PC-3 (cell line): Measurements from ENCODE around the gene COASY.

Experiments
- CTCF ChIP-seq: fragments of 300-600 bp; sonication (generic); conservative IDR thresholded peaks from 2 replicates; pipeline ENCODE4 v1.5.1; 2017; ENCODE audit warnings: antibody characterized with exemption, low read depth, mild to moderate bottlenecking, low read length
- EZH2 ChIP-seq: fragments of 300-600 bp; sonication (generic); IDR thresholded peaks from one replicate; pipeline ENCODE4 v1.6.1; 2017; ENCODE audit warnings: antibody characterized with exemption, mild to moderate bottlenecking, low read length; ENCODE audit not compliant: unreplicated experiment
- EZH2phosphoT487 ChIP-seq: fragments of 300-600 bp; sonication (generic); IDR thresholded peaks from 2 replicates; pipeline ENCODE4 v1.6.1; 2018; ENCODE audit warnings: mild to moderate bottlenecking, antibody characterized with exemption, low read length, borderline replicate concordance

GRCh38 chr17:42568341-42569111, 6.6 kb downstream of the COASY start:
- TF ChIP-seq CTCF (no peak), EZH2 (no peak), EZH2phosphoT487 (no peak)
